ENCODE data around the gene HSPB9. TPM values are rescaled to one million over a fixed set of nuclear protein-coding genes. Genes with fewer than 3 reads are reported as not detected.
A peak's percentile ranks its signal among the peaks of the same experiment; 100 is the strongest.

HSPB9 gene
- polyA plus RNA-seq, 1 experiment, result not detected

- TF ChIP-seq, protein P1, sequence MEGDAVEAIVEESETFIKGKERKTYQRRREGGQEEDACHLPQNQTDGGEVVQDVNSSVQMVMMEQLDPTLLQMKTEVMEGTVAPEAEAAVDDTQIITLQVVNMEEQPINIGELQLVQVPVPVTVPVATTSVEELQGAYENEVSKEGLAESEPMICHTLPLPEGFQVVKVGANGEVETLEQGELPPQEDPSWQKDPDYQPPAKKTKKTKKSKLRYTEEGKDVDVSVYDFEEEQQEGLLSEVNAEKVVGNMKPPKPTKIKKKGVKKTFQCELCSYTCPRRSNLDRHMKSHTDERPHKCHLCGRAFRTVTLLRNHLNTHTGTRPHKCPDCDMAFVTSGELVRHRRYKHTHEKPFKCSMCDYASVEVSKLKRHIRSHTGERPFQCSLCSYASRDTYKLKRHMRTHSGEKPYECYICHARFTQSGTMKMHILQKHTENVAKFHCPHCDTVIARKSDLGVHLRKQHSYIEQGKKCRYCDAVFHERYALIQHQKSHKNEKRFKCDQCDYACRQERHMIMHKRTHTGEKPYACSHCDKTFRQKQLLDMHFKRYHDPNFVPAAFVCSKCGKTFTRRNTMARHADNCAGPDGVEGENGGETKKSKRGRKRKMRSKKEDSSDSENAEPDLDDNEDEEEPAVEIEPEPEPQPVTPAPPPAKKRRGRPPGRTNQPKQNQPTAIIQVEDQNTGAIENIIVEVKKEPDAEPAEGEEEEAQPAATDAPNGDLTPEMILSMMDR (IDR thresholded peaks at IDR 0.05; ENCODE audit: insufficient read depth, low read depth, low read length), result no peak
- H3K36me3 ChIP-seq (ENCODE audit: control insufficient read depth, insufficient read depth, low read length), result peaks cover 11% of the 10 kb centered on the region
- no peak for DNase-seq (ENCODE audit: low read depth)
- peak overlapping the region; percentile 47 for H3K4me3 ChIP-seq (ENCODE audit: low read depth, low read length)
- no peaks in the 10 kb centered on the region for H3K27me3 ChIP-seq (ENCODE audit: control insufficient read depth, insufficient read depth, low read length)
- ChIA-PET POLR2A (interaction anchor here (0.7 kb wide), 1 partner anchor 14 kb away, joined by 4 read pairs; no protein-coding TSS in a partner anchor), CTCF (interaction anchor here (0.6 to 11.1 kb wide), 8 partner anchors 8 to 150 kb away, joined by 3 to 163 read pairs (median 10); partner anchors contain the start of genes CNP, KCNH4 and ZNF385C)
These were observed 10.6 kb upstream of the HSPB9 start for GRCh38 chr17:42111871-42112551.

DNA sequence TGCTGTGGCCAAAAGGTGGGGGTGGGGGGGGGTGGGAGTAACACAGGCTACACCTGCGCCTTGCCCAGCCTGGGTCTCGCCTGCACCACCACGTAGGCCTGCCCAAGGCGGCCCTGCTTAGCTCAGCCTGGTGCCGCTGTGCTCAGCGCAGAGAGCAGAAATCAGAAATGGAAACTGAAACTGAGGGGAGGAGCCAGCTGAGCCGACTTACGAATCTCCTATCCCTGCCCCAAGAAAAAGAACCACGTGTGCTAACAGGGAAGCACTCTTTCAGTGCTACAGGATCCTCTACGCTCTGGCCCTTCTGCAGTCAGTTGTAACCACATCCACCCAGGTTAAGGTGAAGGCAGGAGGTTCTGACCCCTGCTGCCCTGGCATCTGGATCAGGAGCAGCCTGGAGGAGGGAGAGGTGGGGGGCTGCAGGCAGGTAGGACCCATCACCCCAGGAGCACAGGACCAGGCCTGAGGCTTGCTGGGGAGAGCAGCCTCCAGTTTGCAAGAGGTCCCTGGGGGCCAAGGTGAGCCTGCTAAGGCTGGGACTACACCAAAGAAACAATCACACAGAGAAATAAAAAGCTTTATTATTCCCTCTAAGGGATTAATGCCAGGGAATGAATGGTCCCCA lies 9.9 kb upstream of the HSPB9 start, which contains the start of gene DHX58:
Gene DHX58 (minus strand): TSS at position 163 of the 625 bp plus-strand sequence. CDS start 822 bp downstream, outside the sequence.
- Histone ChIP-seq H3K36me3 (ENCODE audit: control insufficient read depth, insufficient read depth, low read length) (peaks cover 11% of the 10 kb centered on the region), H3K27me3 (ENCODE audit: control insufficient read depth, insufficient read depth, low read length) (no peaks in the 10 kb centered on the region), H3K4me3 (ENCODE audit: low read depth, low read length) (peak within 1 kb of the TSS; percentile 47)
- TF ChIP-seq, protein P1 (IDR thresholded peaks at IDR 0.05; ENCODE audit: insufficient read depth, low read depth, low read length), result no peak
- DNase-seq (ENCODE audit: low read depth), result peak; percentile 47
- CTCF ChIA-PET, result interaction anchor here (0.9 to 11.1 kb wide), 7 partner anchors 9 to 151 kb away, joined by 3 to 163 read pairs (median 11); partner anchors contain the start of genes CNP, KCNH4, NKIRAS2 and ZNF385C
- POLR2A ChIA-PET, result no interaction called here

GRCh38 chr17:42113293-42114069 lies 9.1 kb upstream of the HSPB9 start:
- Histone ChIP-seq H3K4me3 (ENCODE audit: low read depth, low read length) (no peak overlapping the region), H3K27me3 (ENCODE audit: control insufficient read depth, insufficient read depth, low read length) (no peaks in the 10 kb centered on the region), H3K36me3 (ENCODE audit: control insufficient read depth, insufficient read depth, low read length) (peaks cover 16% of the 10 kb centered on the region)
- TF ChIP-seq, protein P1 (IDR thresholded peaks at IDR 0.05; ENCODE audit: insufficient read depth, low read depth, low read length), result no peak
- POLR2A ChIA-PET, result no interaction called here
- DNase-seq (ENCODE audit: low read depth), result no peak
- CTCF ChIA-PET, result interaction anchor here (0.6 to 11.1 kb wide), 10 partner anchors 14 to 152 kb away, joined by 3 to 163 read pairs (median 8); partner anchors contain the start of genes CNP, KCNH4, NKIRAS2 and ZNF385C

- TF ChIP-seq, protein P1 (IDR thresholded peaks at IDR 0.05; ENCODE audit: insufficient read depth, low read depth, low read length), result no peak
- POLR2A ChIA-PET, result no interaction called here
- no peak for DNase-seq (ENCODE audit: low read depth)
- CTCF ChIA-PET, result interaction anchor here (0.6 to 11.1 kb wide), 9 partner anchors 14 to 152 kb away, joined by 3 to 163 read pairs (median 7); partner anchors contain the start of genes CNP, KCNH4 and ZNF385C
- H3K36me3 ChIP-seq (ENCODE audit: control insufficient read depth, insufficient read depth, low read length), result peaks cover 14% of the 10 kb centered on the region
- no peak overlapping the region for H3K4me3 ChIP-seq (ENCODE audit: low read depth, low read length)
- H3K27me3 ChIP-seq (ENCODE audit: control insufficient read depth, insufficient read depth, low read length), result no peaks in the 10 kb centered on the region
These were observed 8.5 kb upstream of the HSPB9 start for GRCh38 chr17:42114118-42114517.
